Gastrocnemius medialis (tissue), 4 donors: ENCODE data around the gene CTDSPL. TPM values are rescaled to one million over a fixed set of nuclear protein-coding genes. Genes with fewer than 3 reads are reported as not detected.

Experiments used
- ATAC-seq, 2 donors: fragments of 150-250 bp; one replicate each; pipeline ENCODE4 v1.9.1; 2016
- DNase-seq, 2 donors: peaks; one replicate each; pipeline ENCODE4 v3.0.0-alpha.2; 2019
- H3K27ac ChIP-seq, 4 donors: fragments of 200-600 bp; sonication (generic); 1 replicate in 1 of 4; 2 replicates in 3 of 4; pipeline ENCODE4 v1.5.1; 2016 to 2018; ENCODE audit warnings: mild to moderate bottlenecking in 2 of 4, moderate library complexity in 1 of 4
- H3K27me3 ChIP-seq, 3 donors: fragments of 200-600 bp; sonication (generic) in 2 of 3; 1 replicate in 1 of 3; 2 replicates in 2 of 3; pipeline versions ENCODE4 v1.5.1 to v1.6.0; 2016 to 2019; ENCODE audit warnings: mild to moderate bottlenecking in 1 of 3, moderate library complexity in 1 of 3
- H3K36me3 ChIP-seq, 2 donors: fragments of 200-600 bp; sonication (generic) in 1 of 2; one replicate each; pipeline ENCODE4 v1.5.1; 2017 to 2018
- H3K4me1 ChIP-seq, 2 donors: fragments of 200-600 bp; sonication (generic) in 1 of 2; one replicate each; pipeline ENCODE4 v1.5.1; 2016 to 2017; ENCODE audit warnings: mild to moderate bottlenecking in 2 of 2
- H3K4me3 ChIP-seq, 4 donors: fragments of 200-600 bp; sonication (generic) in 3 of 4; 1 replicate in 1 of 4; 2 replicates in 3 of 4; pipeline ENCODE4 v1.5.1; 2016 to 2019; ENCODE audit warnings: mild to moderate bottlenecking in 2 of 4
- H3K9me3 ChIP-seq, 3 donors: fragments of 200-600 bp; sonication (generic) in 2 of 3; 1 replicate in 1 of 3; 2 replicates in 2 of 3; pipeline ENCODE4 v1.5.1; 2016 to 2019
- POLR2A ChIP-seq, 2 donors: fragments of 450-650 bp; IDR thresholded peaks; one replicate each; pipeline ENCODE4 v1.6.1; 2017; ENCODE audit warnings: antibody characterized with exemption in 2 of 2, mild to moderate bottlenecking in 2 of 2, moderate library complexity in 2 of 2
- in situ Hi-C, 4 donors: fragments of 200-750 bp; cut with MboI; loops; one replicate each; pipeline versions ENCODE4 v1.15.0 to v1.8.0; 2017; ENCODE audit warnings: low sequenced_read_pairs in 4 of 4
- intact Hi-C: fragments of 100-400 bp; cut with DNase I; formaldehyde crosslinking; loops from one replicate; pipeline ENCODE4 v1.15.1; 2023; ENCODE audit warnings: low total_unique reads
- total RNA-seq, 4 donors: library from RNA; depleted of rRNA; stranded (reverse); fragments of >200 nt; gene quantifications; one replicate each; pipeline versions ENCODE4 v1.1.0 to v1.2.3, GENCODE V29; 2016
- TF ChIP-seq, protein P1 (sequence below), 5 experiments: fragments of 450-650 bp in 3 of 5; fragments of 200-600 bp in 2 of 5; sonication (generic) in 2 of 5; IDR thresholded peaks in 4 of 5; conservative IDR thresholded peaks in 1 of 5; 1 replicate in 4 of 5; 2 replicates in 1 of 5; pipeline ENCODE4 v1.5.1; 2016 to 2019; ENCODE audit warnings: antibody characterized with exemption in 5 of 5, mild to moderate bottlenecking in 3 of 5, moderate library complexity in 3 of 5

CTDSPL gene
- total RNA-seq, 4 donors from 2014 or later = 12.1 to 23.1 (median 14.6) TPM

DNA sequence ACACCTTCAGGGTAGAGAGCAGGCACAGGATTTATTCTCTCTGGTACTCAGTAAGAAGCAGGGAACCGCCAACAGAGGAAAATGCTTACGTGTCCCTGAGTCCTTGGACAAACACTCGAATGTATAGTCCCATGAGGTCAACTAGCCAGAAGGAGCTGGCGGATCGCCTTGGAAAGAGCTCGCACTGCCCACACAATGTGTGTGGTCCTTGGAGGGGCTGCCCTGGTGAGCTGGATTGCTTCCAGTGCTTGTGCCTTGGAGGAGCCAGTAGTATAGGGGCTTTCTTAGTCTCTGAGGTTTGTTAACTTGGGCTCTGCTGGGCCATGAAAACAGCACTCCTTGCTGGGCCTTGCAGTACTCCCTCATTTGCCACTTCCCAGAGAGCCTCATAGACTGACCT lies 88.2 kb downstream of the CTDSPL start:
- intact Hi-C loops = no loop called here
- DNase-seq (no peak), ATAC-seq (no peak)
- no peaks in the 10 kb centered on the region for H3K36me3 ChIP-seq
- in situ Hi-C loops = no loop called here
- H3K4me1 ChIP-seq = peaks cover 18 to 19% of the 10 kb centered on the region in 2 donors
- TF ChIP-seq, protein P1, sequence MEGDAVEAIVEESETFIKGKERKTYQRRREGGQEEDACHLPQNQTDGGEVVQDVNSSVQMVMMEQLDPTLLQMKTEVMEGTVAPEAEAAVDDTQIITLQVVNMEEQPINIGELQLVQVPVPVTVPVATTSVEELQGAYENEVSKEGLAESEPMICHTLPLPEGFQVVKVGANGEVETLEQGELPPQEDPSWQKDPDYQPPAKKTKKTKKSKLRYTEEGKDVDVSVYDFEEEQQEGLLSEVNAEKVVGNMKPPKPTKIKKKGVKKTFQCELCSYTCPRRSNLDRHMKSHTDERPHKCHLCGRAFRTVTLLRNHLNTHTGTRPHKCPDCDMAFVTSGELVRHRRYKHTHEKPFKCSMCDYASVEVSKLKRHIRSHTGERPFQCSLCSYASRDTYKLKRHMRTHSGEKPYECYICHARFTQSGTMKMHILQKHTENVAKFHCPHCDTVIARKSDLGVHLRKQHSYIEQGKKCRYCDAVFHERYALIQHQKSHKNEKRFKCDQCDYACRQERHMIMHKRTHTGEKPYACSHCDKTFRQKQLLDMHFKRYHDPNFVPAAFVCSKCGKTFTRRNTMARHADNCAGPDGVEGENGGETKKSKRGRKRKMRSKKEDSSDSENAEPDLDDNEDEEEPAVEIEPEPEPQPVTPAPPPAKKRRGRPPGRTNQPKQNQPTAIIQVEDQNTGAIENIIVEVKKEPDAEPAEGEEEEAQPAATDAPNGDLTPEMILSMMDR (IDR thresholded peaks at IDR 0.05 in 4 of 5, conservative IDR thresholded peaks at IDR 0.05 in 1 of 5) = no peak
- TF ChIP-seq POLR2A (IDR thresholded peaks at IDR 0.05) = no peak
- H3K4me3 ChIP-seq = no peak overlapping the region
- H3K9me3 ChIP-seq = no peaks in the 10 kb centered on the region
- H3K27me3 ChIP-seq = no peaks in the 10 kb centered on the region
- no peak overlapping the region for H3K27ac ChIP-seq

DNA sequence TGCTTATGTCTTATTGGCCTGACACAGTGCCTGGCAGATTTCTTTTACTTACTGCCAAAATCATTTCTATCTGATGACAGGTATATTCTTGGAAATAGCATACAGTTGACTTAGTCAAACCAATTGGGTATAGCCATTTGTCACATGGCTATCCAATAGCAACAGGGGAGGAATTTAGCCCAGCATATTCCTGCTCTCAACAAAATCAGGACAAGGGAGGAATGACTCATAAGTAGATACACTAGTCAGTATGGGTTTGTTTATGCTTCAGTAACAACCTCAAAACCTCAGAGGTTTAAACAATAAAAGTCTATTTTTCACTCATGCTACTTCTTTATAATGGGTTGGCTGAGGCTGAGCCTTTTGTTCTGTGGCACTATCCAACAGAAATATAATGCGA lies 90.9 kb downstream of the CTDSPL start:
- Histone ChIP-seq H3K9me3 (no peaks in the 10 kb centered on the region), H3K36me3 (no peaks in the 10 kb centered on the region), H3K27me3 (no peaks in the 10 kb centered on the region), H3K4me3 (no peak overlapping the region), H3K4me1 (peaks cover 7 to 19% of the 10 kb centered on the region in 2 donors), H3K27ac (no peak overlapping the region)
- in situ Hi-C loops = no loop called here
- intact Hi-C loops = no loop called here
- DNase-seq (no peak), ATAC-seq (no peak)
- TF ChIP-seq, protein P1 (IDR thresholded peaks at IDR 0.05 in 4 of 5, conservative IDR thresholded peaks at IDR 0.05 in 1 of 5) = no peak
- TF ChIP-seq POLR2A (IDR thresholded peaks at IDR 0.05) = no peak

DNA sequence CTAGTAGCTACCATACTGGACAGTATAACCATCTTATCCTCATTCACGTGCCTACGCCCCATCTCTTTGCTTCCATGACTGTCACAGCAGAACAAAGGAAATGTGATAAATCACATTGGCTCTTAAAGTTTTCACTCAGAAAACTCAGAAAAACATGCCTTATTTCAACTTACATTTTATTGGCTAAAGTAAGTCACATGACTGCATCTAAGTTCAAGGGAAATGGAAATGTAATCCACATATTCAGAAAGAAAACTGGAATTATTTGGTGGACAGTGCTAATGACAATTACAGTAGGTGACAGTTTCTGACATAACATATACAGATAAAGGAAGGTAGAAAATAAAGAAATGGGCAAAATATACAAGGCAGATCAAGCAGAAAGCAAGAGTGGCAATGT lies 91.5 kb downstream of the CTDSPL start:
- Histone ChIP-seq H3K9me3 (no peaks in the 10 kb centered on the region), H3K27me3 (no peaks in the 10 kb centered on the region), H3K4me1 (peaks cover 8 to 22% of the 10 kb centered on the region in 2 donors), H3K4me3 (no peak overlapping the region), H3K36me3 (no peaks in the 10 kb centered on the region), H3K27ac (no peak overlapping the region)
- intact Hi-C loops (no loop called here), in situ Hi-C loops (no loop called here)
- no peak for DNase-seq
- no peak for ATAC-seq
- TF ChIP-seq POLR2A (IDR thresholded peaks at IDR 0.05) = no peak
- TF ChIP-seq, protein P1 (IDR thresholded peaks at IDR 0.05 in 4 of 5, conservative IDR thresholded peaks at IDR 0.05 in 1 of 5) = no peak

DNA sequence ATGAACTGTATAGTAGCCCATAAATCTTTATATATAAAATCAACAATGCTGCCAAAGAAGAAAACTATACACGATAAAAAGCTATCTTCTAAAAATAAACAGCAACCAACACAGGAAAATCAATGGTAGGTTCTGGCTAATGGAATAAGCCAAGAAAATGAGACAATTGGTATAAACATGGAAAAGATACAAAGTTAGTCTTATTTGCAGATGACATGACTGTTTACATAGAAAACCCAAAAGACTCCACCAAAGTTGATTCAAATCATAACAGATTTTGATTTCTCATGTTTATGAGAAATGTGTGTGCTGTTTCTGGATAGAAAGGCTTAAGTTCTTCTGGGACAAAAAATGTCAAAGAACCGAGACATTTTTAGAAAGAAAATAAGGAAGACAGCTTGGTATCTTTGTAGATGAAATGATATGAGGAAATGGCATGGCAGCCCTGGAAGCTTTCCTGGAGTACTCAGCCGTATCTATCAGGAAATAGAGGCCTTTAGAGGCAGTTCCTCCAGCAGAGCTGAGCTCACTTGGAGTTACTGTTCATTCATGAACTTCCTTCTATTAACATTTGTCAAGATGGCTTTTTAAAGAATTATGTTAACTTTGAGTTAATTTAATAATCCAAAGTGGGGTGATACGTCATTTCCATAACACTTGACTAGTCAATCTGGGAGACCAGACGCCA lies 92.2 kb downstream of the CTDSPL start:
- TF ChIP-seq POLR2A (IDR thresholded peaks at IDR 0.05) = no peak
- H3K4me3 ChIP-seq = no peak overlapping the region
- in situ Hi-C loops = no loop called here
- no peaks in the 10 kb centered on the region for H3K27me3 ChIP-seq
- no peak overlapping the region for H3K27ac ChIP-seq
- no peak for DNase-seq
- intact Hi-C loops = no loop called here
- no peaks in the 10 kb centered on the region for H3K9me3 ChIP-seq
- no peak for ATAC-seq
- H3K36me3 ChIP-seq = no peaks in the 10 kb centered on the region
- peaks cover 8 to 22% of the 10 kb centered on the region in 2 donors for H3K4me1 ChIP-seq

DNA sequence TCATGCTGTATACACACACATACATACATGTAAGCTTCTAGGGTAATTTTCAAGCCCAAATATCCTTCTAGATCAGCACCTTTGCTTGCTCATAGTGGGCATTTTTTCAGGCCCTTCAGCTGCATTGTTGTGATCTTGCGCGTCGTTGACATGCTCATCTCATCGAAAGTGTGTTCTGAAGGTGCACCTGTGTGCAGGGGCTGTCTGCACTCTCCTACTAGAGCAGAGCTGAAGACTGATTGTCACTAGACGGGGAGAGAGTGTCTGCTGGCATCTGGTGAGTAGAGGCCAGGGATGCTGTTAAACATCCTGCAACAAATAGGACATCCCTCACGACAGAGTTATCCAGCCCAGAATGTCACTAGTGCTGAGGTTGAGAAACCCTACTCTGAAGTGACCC lies 93.2 kb downstream of the CTDSPL start:
- intact Hi-C loops (no loop called here), in situ Hi-C loops (loop anchor here in 1 of 4 donors (5.0 kb wide), 1 partner anchor 98 kb away; no protein-coding TSS in a partner anchor)
- no peak overlapping the region for H3K27ac ChIP-seq
- no peaks in the 10 kb centered on the region for H3K9me3 ChIP-seq
- no peak for ATAC-seq
- H3K4me3 ChIP-seq = no peak overlapping the region
- TF ChIP-seq, protein P1 (IDR thresholded peaks at IDR 0.05 in 4 of 5, conservative IDR thresholded peaks at IDR 0.05 in 1 of 5) = no peak
- TF ChIP-seq POLR2A (IDR thresholded peaks at IDR 0.05) = no peak
- no peak for DNase-seq
- H3K27me3 ChIP-seq = no peaks in the 10 kb centered on the region
- H3K36me3 ChIP-seq = no peaks in the 10 kb centered on the region
- H3K4me1 ChIP-seq = peaks cover 8 to 22% of the 10 kb centered on the region in 2 donors
